WTC11 (cell line): Measurements from ENCODE around the gene KCNK3. TPM values are rescaled to one million over a fixed set of nuclear protein-coding genes. Genes with fewer than 3 reads are reported as not detected.

Experiments
- ATAC-seq: fragments of 200-7000 bp; cut with Tn5 transposase; 2 replicates; pipeline ENCODE4 v1.10.0; 2021; ENCODE audit warnings: mild to moderate bottlenecking, moderate library complexity
- CTCF ChIA-PET: fragments of 300-600 bp; sonication (Branson Sonifier 250); formaldehyde crosslinking; loops from one replicate; lab custom pipeline; 2021; ENCODE audit warnings: antibody characterized with exemption; lab: Charles Lee
- POLR2A ChIA-PET: fragments of 350-600 bp; sonication (Branson Sonifier 250); formaldehyde crosslinking; loops from one replicate; lab custom pipeline; 2021; ENCODE audit warnings: antibody characterized with exemption; lab: Charles Lee
- DNase-seq: peaks from one replicate; pipeline ENCODE4 v3.0.0; 2021; ENCODE audit warnings: low spot score
- H3K27ac Mint-ChIP-seq: 2 replicates; pipeline ENCODE4 v1.8.0; 2021; ENCODE audit warnings: mixed read lengths
- H3K27me3 Mint-ChIP-seq: 2 replicates; pipeline ENCODE4 v1.8.0; 2021; ENCODE audit warnings: low read depth, mild to moderate bottlenecking, moderate library complexity, mixed read lengths
- H3K36me3 Mint-ChIP-seq: 2 replicates; pipeline ENCODE4 v1.8.0; 2021; ENCODE audit warnings: mixed read lengths
- H3K4me1 Mint-ChIP-seq: 2 replicates; pipeline ENCODE4 v1.8.0; 2022; ENCODE audit warnings: mixed read lengths
- H3K4me3 Mint-ChIP-seq: 2 replicates; pipeline ENCODE4 v1.8.0; 2021; ENCODE audit warnings: mild to moderate bottlenecking, moderate library complexity, mixed read lengths
- H3K9me3 Mint-ChIP-seq: 2 replicates; pipeline ENCODE4 v1.8.0; 2021; ENCODE audit warnings: mixed read lengths
- ATF3 ChIP-seq: sonication (generic); formaldehyde crosslinking; conservative IDR thresholded peaks from 2 replicates; pipeline ENCODE4 v1.8.1; 2022; ENCODE audit warnings: mild to moderate bottlenecking, missing genetic modification reagents
- ELF4 ChIP-seq: sonication (generic); formaldehyde crosslinking; IDR thresholded peaks from 2 replicates; pipeline ENCODE4 v1.8.1; 2022; ENCODE audit warnings: low read depth, mild to moderate bottlenecking, moderate library complexity, missing genetic modification reagents
- FOXJ3 ChIP-seq: sonication (generic); formaldehyde crosslinking; IDR thresholded peaks from 2 replicates; pipeline ENCODE4 v1.9.0; 2021; ENCODE audit warnings: missing genetic modification reagents, mild to moderate bottlenecking, borderline replicate concordance
- GTF2I ChIP-seq: fragments of 250-450 bp; sonication (Bioruptor Pico); conservative IDR thresholded peaks from 2 replicates; pipeline ENCODE4 v1.4.0; 2021; ENCODE audit warnings: mild to moderate bottlenecking
- IRF1 ChIP-seq: sonication (generic); formaldehyde crosslinking; IDR thresholded peaks from 2 replicates; pipeline ENCODE4 v1.8.0; 2023; ENCODE audit warnings: missing genetic modification reagents
- JUN ChIP-seq: sonication (generic); formaldehyde crosslinking; IDR thresholded peaks from 2 replicates; pipeline ENCODE4 v1.8.0; 2023; ENCODE audit warnings: mild to moderate bottlenecking, missing genetic modification reagents
- MAX ChIP-seq: sonication (generic); formaldehyde crosslinking; IDR thresholded peaks from 2 replicates; pipeline ENCODE4 v1.8.0; 2022; ENCODE audit warnings: mild to moderate bottlenecking, missing genetic modification reagents
- OVOL2 ChIP-seq: fragments of 250-450 bp; sonication (Bioruptor Pico); IDR thresholded peaks from 2 replicates; pipeline ENCODE4 v1.9.0; 2021; ENCODE audit warnings: mild to moderate bottlenecking, borderline replicate concordance
- RORB ChIP-seq: fragments of 250-450 bp; sonication (Bioruptor Pico); IDR thresholded peaks from 2 replicates; pipeline ENCODE4 v1.9.0; 2021; ENCODE audit warnings: mild to moderate bottlenecking
- SMAD4 ChIP-seq: sonication (generic); formaldehyde crosslinking; IDR thresholded peaks from 2 replicates; pipeline ENCODE4 v1.8.0; 2022; ENCODE audit warnings: mild to moderate bottlenecking, missing genetic modification reagents
- SOX15 ChIP-seq: fragments of 250-450 bp; sonication (Bioruptor Pico); IDR thresholded peaks from 2 replicates; pipeline ENCODE4 v1.9.0; 2021; ENCODE audit warnings: mild to moderate bottlenecking
- SP1 ChIP-seq: sonication (generic); formaldehyde crosslinking; conservative IDR thresholded peaks from 2 replicates; pipeline ENCODE4 v1.8.1; 2022; ENCODE audit warnings: missing genetic modification reagents
- TCF7 ChIP-seq: sonication (generic); formaldehyde crosslinking; IDR thresholded peaks from 2 replicates; pipeline ENCODE4 v1.8.0; 2022; ENCODE audit warnings: mild to moderate bottlenecking, low read depth, missing genetic modification reagents, moderate library complexity
- TEAD4 ChIP-seq: sonication (generic); formaldehyde crosslinking; IDR thresholded peaks from 2 replicates; pipeline ENCODE4 v1.8.0; 2022; ENCODE audit warnings: mild to moderate bottlenecking, missing genetic modification reagents
- USF1 ChIP-seq: sonication (generic); formaldehyde crosslinking; IDR thresholded peaks from 2 replicates; pipeline ENCODE4 v1.8.0; 2022; ENCODE audit warnings: mild to moderate bottlenecking, missing genetic modification reagents
- ZMAT4 ChIP-seq: fragments of 250-450 bp; sonication (Bioruptor Pico); IDR thresholded peaks from 2 replicates; pipeline ENCODE4 v1.9.0; 2021; ENCODE audit warnings: mild to moderate bottlenecking
- ZNF263 ChIP-seq: sonication (generic); formaldehyde crosslinking; IDR thresholded peaks from 2 replicates; pipeline ENCODE4 v1.8.1; 2022; ENCODE audit warnings: low read depth, mild to moderate bottlenecking, moderate library complexity, missing genetic modification reagents
- ZNF317 ChIP-seq: sonication (generic); formaldehyde crosslinking; IDR thresholded peaks from 2 replicates; pipeline ENCODE4 v1.8.1; 2023; ENCODE audit warnings: low read depth, mild to moderate bottlenecking, moderate library complexity, missing genetic modification reagents, borderline replicate concordance
- ZNF396 ChIP-seq: fragments of 250-450 bp; sonication (Bioruptor Pico); IDR thresholded peaks from 2 replicates; pipeline ENCODE4 v1.8.0; 2021; ENCODE audit warnings: mild to moderate bottlenecking, moderate library complexity, borderline replicate concordance
- ZNF416 ChIP-seq: fragments of 250-450 bp; sonication (Bioruptor Pico); IDR thresholded peaks from 2 replicates; pipeline ENCODE4 v1.9.0; 2021; ENCODE audit warnings: mild to moderate bottlenecking, inconsistent platforms
- ZNF425 ChIP-seq: fragments of 250-450 bp; sonication (Bioruptor Pico); conservative IDR thresholded peaks from 2 replicates; pipeline ENCODE4 v1.9.0; 2021; ENCODE audit warnings: mild to moderate bottlenecking
- ZNF512 ChIP-seq: sonication (generic); formaldehyde crosslinking; IDR thresholded peaks from 2 replicates; pipeline ENCODE4 v1.8.1; 2022; ENCODE audit warnings: missing genetic modification reagents, borderline replicate concordance
- ZNF671 ChIP-seq: fragments of 250-450 bp; sonication (Bioruptor Pico); IDR thresholded peaks from 2 replicates; pipeline ENCODE4 v1.8.0; 2021; ENCODE audit warnings: mild to moderate bottlenecking
- total RNA-seq: library from RNA; stranded (reverse); gene quantifications from 3 replicates; pipeline ENCODE4 v1.2.3, GENCODE V29; 2021
- TF ChIP-seq, protein P1 (sequence below): sonication (generic); formaldehyde crosslinking; IDR thresholded peaks from 2 replicates; pipeline ENCODE4 v1.8.1; 2023; ENCODE audit warnings: mild to moderate bottlenecking, missing genetic modification reagents, moderate library complexity
- TF ChIP-seq, protein P2 (sequence below): sonication (generic); formaldehyde crosslinking; IDR thresholded peaks from 2 replicates; pipeline ENCODE4 v1.8.0; 2022; ENCODE audit warnings: missing genetic modification reagents

Gene KCNK3
- total RNA-seq, 1 experiment from 2014 or later, result 0.22 TPM

DNA sequence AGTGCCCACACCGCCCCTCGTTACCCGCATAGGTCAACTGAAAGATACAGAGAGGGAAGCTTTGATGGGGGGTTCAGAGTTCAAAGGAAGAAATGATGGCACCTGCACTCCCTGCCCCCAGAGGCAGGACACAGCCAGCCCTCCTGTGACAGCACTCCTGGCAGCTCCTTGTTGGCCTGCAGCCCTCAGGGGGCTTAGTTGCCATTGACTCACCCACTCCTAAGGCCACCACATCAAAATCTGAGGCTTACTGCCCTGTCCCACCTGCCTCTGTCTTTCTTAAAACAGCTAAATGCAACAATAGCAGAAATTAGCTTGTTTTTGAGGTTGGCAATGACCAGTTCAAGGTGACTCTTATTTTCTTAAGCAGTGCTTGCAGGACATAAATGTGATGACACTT is 39.9 kb downstream of the KCNK3 start:
- POLR2A ChIA-PET, result interaction anchor here (0.5 kb wide), 1 partner anchor 138 kb away, joined by 3 read pairs; no protein-coding TSS in a partner anchor
- no peak for ATAC-seq
- TF ChIP-seq SP1 (CRISPR knock-in tag), result no peak
- no peak for TF ChIP-seq ELF4 (CRISPR knock-in tag)
- TF ChIP-seq ZNF425, result no peak
- no peak for TF ChIP-seq ZNF416 (CRISPR knock-in tag)
- TF ChIP-seq USF1 (CRISPR knock-in tag), result no peak
- no peak for TF ChIP-seq ZNF263
- TF ChIP-seq TEAD4, result no peak
- no peak for TF ChIP-seq IRF1 (CRISPR knock-in tag)
- TF ChIP-seq SOX15 (CRISPR knock-in tag), result no peak
- TF ChIP-seq FOXJ3 (CRISPR knock-in tag), result no peak
- no peak for TF ChIP-seq MAX (CRISPR knock-in tag)
- no peak for TF ChIP-seq ZNF512
- TF ChIP-seq ZMAT4 (CRISPR knock-in tag), result no peak

GRCh38 chr2:26733413-26733812 is 40.9 kb downstream of the KCNK3 start:
- Mint-ChIP-seq H3K4me3 (no peak overlapping the region), H3K4me1 (no peaks in the 10 kb centered on the region), H3K36me3 (no peaks in the 10 kb centered on the region), H3K9me3 (no peaks in the 10 kb centered on the region), H3K27ac (no peak overlapping the region), H3K27me3 (no peaks in the 10 kb centered on the region)
- ChIA-PET POLR2A (no interaction called here), CTCF (no interaction called here)
- no peak for DNase-seq
- no peak for ATAC-seq
- no peak for TF ChIP-seq OVOL2
- no peak for TF ChIP-seq ZNF396
- TF ChIP-seq, protein P1, sequence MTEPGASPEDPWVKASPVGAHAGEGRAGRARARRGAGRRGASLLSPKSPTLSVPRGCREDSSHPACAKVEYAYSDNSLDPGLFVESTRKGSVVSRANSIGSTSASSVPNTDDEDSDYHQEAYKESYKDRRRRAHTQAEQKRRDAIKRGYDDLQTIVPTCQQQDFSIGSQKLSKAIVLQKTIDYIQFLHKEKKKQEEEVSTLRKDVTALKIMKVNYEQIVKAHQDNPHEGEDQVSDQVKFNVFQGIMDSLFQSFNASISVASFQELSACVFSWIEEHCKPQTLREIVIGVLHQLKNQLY (CRISPR knock-in tag), result no peak
- TF ChIP-seq TCF7 (CRISPR knock-in tag), result no peak
- TF ChIP-seq SP1 (CRISPR knock-in tag), result no peak
- TF ChIP-seq ATF3 (CRISPR knock-in tag), result no peak
- TF ChIP-seq, protein P2, sequence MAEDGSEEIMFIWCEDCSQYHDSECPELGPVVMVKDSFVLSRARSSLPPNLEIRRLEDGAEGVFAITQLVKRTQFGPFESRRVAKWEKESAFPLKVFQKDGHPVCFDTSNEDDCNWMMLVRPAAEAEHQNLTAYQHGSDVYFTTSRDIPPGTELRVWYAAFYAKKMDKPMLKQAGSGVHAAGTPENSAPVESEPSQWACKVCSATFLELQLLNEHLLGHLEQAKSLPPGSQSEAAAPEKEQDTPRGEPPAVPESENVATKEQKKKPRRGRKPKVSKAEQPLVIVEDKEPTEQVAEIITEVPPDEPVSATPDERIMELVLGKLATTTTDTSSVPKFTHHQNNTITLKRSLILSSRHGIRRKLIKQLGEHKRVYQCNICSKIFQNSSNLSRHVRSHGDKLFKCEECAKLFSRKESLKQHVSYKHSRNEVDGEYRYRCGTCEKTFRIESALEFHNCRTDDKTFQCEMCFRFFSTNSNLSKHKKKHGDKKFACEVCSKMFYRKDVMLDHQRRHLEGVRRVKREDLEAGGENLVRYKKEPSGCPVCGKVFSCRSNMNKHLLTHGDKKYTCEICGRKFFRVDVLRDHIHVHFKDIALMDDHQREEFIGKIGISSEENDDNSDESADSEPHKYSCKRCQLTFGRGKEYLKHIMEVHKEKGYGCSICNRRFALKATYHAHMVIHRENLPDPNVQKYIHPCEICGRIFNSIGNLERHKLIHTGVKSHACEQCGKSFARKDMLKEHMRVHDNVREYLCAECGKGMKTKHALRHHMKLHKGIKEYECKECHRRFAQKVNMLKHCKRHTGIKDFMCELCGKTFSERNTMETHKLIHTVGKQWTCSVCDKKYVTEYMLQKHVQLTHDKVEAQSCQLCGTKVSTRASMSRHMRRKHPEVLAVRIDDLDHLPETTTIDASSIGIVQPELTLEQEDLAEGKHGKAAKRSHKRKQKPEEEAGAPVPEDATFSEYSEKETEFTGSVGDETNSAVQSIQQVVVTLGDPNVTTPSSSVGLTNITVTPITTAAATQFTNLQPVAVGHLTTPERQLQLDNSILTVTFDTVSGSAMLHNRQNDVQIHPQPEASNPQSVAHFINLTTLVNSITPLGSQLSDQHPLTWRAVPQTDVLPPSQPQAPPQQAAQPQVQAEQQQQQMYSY (CRISPR knock-in tag), result no peak
- no peak for TF ChIP-seq RORB (CRISPR knock-in tag)
- TF ChIP-seq ZNF671 (CRISPR knock-in tag), result no peak
- TF ChIP-seq ZNF317 (CRISPR knock-in tag), result no peak
- no peak for TF ChIP-seq GTF2I (CRISPR knock-in tag)
- TF ChIP-seq SMAD4 (CRISPR knock-in tag), result no peak
- TF ChIP-seq JUN (CRISPR knock-in tag), result no peak

More for the DNA sequence above, 39.9 kb downstream of the KCNK3 start:
- H3K4me3 Mint-ChIP-seq, result no peak overlapping the region
- no peak for DNase-seq
- H3K36me3 Mint-ChIP-seq, result no peaks in the 10 kb centered on the region
- no peaks in the 10 kb centered on the region for H3K4me1 Mint-ChIP-seq
- no peaks in the 10 kb centered on the region for H3K9me3 Mint-ChIP-seq
- no peaks in the 10 kb centered on the region for H3K27me3 Mint-ChIP-seq
- H3K27ac Mint-ChIP-seq, result no peak overlapping the region
- CTCF ChIA-PET, result interaction anchor here (2.3 to 3.3 kb wide), 2 partner anchors 12 to 126 kb away, joined by 6 to 12 read pairs; no protein-coding TSS in a partner anchor
